ENCODE measurements around the gene MCTP1.
A peak's percentile ranks its signal among the peaks of the same experiment; 100 is the strongest.
"Not testable (repeated sequence)": the region's sequence is repeated elsewhere in the genome, so short reads cannot be mapped to it uniquely, and the experiment has no call there.

The MCTP1 gene

DNA sequence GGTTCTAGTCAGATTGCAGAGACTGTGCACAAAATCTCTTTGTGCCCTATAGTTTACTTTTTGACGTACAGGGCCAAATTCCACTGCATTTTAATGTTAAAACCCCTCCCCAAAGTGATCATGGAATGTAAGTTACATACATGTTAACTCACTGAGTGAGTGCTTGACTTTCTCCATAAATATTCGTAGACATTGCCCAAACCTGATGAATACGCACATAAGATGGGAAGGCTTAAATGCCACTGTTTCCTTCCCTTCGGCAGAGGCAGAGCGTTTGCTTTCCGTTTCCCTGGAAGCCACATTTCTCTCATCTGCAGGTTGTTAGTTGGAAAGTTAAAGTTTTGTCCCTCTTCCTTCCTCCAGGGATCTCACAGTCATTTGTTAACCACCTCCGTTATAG, 286.2 kb downstream of the MCTP1 start:
- H3K27me3 ChIP-seq (ENCODE audit: insufficient read depth, poor library complexity, severe bottlenecking) = no peaks in the 10 kb centered on the region
- ATAC-seq (ENCODE audit: low read depth) = no peak
- no peak for DNase-seq (ENCODE audit: low spot score)
- no peak overlapping the region for H3K27ac ChIP-seq (ENCODE audit: poor library complexity, severe bottlenecking)
- H3K9me3 ChIP-seq (ENCODE audit: severe bottlenecking) = no peaks in the 10 kb centered on the region
- TF ChIP-seq, protein P1, sequence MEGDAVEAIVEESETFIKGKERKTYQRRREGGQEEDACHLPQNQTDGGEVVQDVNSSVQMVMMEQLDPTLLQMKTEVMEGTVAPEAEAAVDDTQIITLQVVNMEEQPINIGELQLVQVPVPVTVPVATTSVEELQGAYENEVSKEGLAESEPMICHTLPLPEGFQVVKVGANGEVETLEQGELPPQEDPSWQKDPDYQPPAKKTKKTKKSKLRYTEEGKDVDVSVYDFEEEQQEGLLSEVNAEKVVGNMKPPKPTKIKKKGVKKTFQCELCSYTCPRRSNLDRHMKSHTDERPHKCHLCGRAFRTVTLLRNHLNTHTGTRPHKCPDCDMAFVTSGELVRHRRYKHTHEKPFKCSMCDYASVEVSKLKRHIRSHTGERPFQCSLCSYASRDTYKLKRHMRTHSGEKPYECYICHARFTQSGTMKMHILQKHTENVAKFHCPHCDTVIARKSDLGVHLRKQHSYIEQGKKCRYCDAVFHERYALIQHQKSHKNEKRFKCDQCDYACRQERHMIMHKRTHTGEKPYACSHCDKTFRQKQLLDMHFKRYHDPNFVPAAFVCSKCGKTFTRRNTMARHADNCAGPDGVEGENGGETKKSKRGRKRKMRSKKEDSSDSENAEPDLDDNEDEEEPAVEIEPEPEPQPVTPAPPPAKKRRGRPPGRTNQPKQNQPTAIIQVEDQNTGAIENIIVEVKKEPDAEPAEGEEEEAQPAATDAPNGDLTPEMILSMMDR (IDR thresholded peaks at IDR 0.05; ENCODE audit: poor library complexity, severe bottlenecking) = no peak
- H3K36me3 ChIP-seq (ENCODE audit: low read depth) = no peaks in the 10 kb centered on the region
- no peak overlapping the region for H3K4me3 ChIP-seq (ENCODE audit: severe bottlenecking)
- H3K4me1 ChIP-seq (ENCODE audit: insufficient read depth, poor library complexity, severe bottlenecking) = no peaks in the 10 kb centered on the region

DNA sequence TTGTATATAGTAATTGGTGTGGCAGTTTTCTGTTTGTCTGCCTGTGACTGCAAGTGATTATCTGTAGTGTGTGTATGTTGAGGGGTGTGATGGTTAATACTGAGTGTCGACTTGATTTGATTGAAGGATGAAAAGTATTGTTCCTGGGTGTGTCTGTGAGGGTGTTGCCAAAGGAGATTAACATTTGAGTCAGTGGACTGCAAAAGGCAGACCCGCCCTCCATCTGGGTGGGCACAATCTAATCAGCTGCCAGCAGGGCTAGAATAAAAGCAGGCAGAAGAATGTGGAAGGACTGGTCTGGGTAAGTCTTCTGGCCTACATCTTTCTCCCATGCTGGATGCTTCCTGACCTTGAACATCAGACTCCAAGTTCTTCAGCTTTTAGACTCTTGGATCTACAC, 290.4 kb downstream of the MCTP1 start:
- not testable (repeated sequence) for DNase-seq (ENCODE audit: low spot score); ATAC-seq (ENCODE audit: low read depth)

DNA sequence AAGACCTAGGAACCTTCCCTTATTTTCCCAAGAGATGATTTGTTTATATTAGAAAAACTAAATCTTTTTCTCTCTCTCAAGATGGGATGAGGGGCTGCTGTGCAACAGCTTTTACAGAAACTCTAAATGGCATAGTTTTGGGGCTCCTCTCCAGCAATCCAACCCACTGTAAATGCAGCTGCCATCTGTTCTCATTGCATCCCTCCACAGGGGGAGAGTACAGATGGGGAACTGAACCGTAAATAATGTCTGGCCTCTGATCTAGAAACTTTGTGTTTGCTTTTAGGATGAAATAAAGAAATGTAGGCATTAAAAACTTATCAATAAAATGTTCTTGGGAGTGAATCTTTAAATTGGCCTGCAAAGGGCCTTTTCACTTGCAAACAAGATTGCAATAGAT, 291.4 kb downstream of the MCTP1 start:
- no peaks in the 10 kb centered on the region for H3K4me1 ChIP-seq (ENCODE audit: insufficient read depth, poor library complexity, severe bottlenecking)
- no peaks in the 10 kb centered on the region for H3K36me3 ChIP-seq (ENCODE audit: low read depth)
- H3K27ac ChIP-seq (ENCODE audit: poor library complexity, severe bottlenecking) = no peak overlapping the region
- H3K27me3 ChIP-seq (ENCODE audit: insufficient read depth, poor library complexity, severe bottlenecking) = no peaks in the 10 kb centered on the region
- no peaks in the 10 kb centered on the region for H3K9me3 ChIP-seq (ENCODE audit: severe bottlenecking)
- TF ChIP-seq, protein P1 (IDR thresholded peaks at IDR 0.05; ENCODE audit: poor library complexity, severe bottlenecking) = no peak
- ATAC-seq (ENCODE audit: low read depth) (no peak), DNase-seq (ENCODE audit: low spot score) (no peak)
- H3K4me3 ChIP-seq (ENCODE audit: severe bottlenecking) = no peak overlapping the region

More for the DNA sequence above, 290.4 kb downstream of the MCTP1 start:
- H3K4me1 ChIP-seq (ENCODE audit: insufficient read depth, poor library complexity, severe bottlenecking); H3K27ac ChIP-seq (ENCODE audit: poor library complexity, severe bottlenecking); H3K27me3 ChIP-seq (ENCODE audit: insufficient read depth, poor library complexity, severe bottlenecking); H3K9me3 ChIP-seq (ENCODE audit: severe bottlenecking); H3K4me3 ChIP-seq (ENCODE audit: severe bottlenecking); H3K36me3 ChIP-seq (ENCODE audit: low read depth): not testable (repeated sequence)

DNA sequence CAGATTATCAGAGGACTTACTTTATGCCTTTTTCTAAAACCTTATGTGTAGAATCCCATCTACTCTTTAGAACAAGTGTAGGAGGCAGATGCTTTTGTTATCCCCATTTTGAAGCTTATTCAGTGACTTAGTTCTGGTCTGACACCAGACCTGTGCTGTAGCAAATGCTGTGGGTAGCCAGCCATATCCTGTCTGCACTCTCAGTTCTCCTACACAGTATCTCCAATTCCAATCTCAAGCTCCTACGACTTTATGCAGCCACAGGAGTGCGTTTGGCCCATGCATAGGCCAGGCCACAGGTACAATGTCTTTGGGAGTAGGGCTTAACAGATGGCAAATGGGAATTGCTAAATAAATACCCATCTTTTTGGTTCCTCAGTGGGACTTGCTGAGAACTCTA, 292.6 kb downstream of the MCTP1 start:
- Histone ChIP-seq H3K36me3 (ENCODE audit: low read depth) (no peaks in the 10 kb centered on the region), H3K27me3 (ENCODE audit: insufficient read depth, poor library complexity, severe bottlenecking) (no peaks in the 10 kb centered on the region), H3K4me3 (ENCODE audit: severe bottlenecking) (no peak overlapping the region), H3K4me1 (ENCODE audit: insufficient read depth, poor library complexity, severe bottlenecking) (no peaks in the 10 kb centered on the region), H3K9me3 (ENCODE audit: severe bottlenecking) (no peaks in the 10 kb centered on the region), H3K27ac (ENCODE audit: poor library complexity, severe bottlenecking) (no peak overlapping the region)
- TF ChIP-seq, protein P1 (IDR thresholded peaks at IDR 0.05; ENCODE audit: poor library complexity, severe bottlenecking) = no peak
- no peak for ATAC-seq (ENCODE audit: low read depth)
- DNase-seq (ENCODE audit: low spot score) = no peak

DNA sequence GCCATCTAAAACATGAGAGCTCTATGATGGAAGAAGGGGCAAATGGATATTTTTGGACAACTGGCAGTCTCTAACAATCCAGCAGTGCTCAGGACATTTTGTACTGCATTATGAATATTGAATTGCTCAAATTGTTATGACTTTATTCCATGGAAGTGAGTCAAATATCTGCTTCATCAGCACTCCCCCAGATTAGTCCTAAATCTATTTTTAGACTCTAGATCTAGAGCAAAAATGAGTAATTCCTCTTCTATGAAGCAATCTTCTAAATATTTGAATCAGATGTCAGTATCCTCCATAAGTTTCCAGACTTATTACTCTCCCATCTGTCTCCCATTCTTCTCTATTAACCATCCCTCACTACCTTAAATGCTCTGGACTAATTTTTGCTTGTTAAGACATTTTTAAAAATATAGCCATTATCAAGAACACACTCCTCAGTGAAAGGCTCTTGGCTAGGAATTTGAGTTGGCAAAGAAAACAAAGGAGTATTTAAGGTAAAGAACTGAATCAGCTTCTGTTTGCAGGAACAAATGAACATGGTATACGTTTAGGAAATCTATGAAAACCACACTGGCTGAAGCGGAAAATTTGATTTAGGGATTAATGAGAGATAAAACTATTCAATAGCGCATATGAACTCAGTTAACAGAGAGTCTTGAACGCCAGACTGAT, 300.9 kb downstream of the MCTP1 start:
- Histone ChIP-seq H3K36me3 (ENCODE audit: low read depth) (no peaks in the 10 kb centered on the region), H3K4me1 (ENCODE audit: insufficient read depth, poor library complexity, severe bottlenecking) (peaks cover 13% of the 10 kb centered on the region), H3K27me3 (ENCODE audit: insufficient read depth, poor library complexity, severe bottlenecking) (no peaks in the 10 kb centered on the region), H3K27ac (ENCODE audit: poor library complexity, severe bottlenecking) (peak overlapping the region; percentile 11), H3K4me3 (ENCODE audit: severe bottlenecking) (no peak overlapping the region), H3K9me3 (ENCODE audit: severe bottlenecking) (no peaks in the 10 kb centered on the region)
- TF ChIP-seq, protein P1 (IDR thresholded peaks at IDR 0.05; ENCODE audit: poor library complexity, severe bottlenecking) = no peak
- no peak for DNase-seq (ENCODE audit: low spot score)
- peak; percentile 89 for ATAC-seq (ENCODE audit: low read depth)

Measured in RWPE2 (cell line).